GM19043 (cell line): ENCODE results near the gene HCRTR1.
"Not testable (repeated sequence)": the region's sequence is repeated elsewhere in the genome, so short reads cannot be mapped to it uniquely, and the experiment has no call there.

Experiments
- ATAC-seq: cut with Tn5 transposase; IDR thresholded peaks from one replicate; pipeline ENCODE4 v1.9.1; 2021; ENCODE audit warnings: low read depth; ENCODE audit not compliant: unreplicated experiment

HCRTR1 gene

GRCh38 chr1:31580891-31581603, 36.4 kb upstream of the HCRTR1 start:
- no peak for ATAC-seq

- ATAC-seq = no peak
Measured at GRCh38 chr1:31581821-31582810, 35.4 kb upstream of the HCRTR1 start.

DNA sequence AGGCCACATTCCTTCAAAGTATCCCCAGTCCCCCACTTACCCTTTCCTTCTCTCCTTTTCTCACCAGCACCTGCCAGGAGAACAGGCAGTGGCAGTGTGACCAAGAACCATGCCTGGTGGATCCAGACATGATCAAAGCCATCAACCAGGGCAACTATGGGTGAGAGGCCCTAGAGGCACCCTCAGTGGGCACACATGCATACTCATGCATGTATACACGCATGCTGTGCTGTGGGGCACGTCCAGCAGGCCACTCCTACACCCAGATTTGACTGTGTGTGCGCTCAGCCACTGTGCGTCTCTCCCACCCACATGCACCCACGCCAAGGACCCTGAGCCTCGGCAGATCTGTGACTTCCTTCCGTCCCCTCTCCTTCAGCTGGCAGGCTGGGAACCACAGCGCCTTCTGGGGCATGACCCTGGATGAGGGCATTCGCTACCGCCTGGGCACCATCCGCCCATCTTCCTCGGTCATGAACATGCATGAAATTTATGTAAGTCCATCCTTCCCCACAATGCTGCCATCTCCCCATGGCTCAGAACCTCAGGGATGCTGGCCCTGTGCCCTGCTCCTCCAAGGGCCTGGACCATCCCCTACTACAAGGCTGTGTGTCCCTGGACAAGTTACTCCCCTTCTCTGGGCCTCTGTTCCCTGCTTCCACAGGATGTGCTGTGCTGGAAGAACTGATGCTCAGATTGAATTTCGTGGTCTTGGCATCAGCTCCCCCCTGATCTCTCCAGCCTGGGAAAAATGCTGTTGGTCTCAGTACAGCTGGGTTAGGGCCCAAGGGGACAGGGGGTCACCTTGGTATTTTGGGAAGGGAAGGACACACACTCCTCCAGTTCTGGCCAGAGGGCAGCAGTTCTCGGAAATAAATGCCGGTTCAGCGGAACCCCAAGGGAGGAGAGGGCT, 34.2 kb upstream of the HCRTR1 start:
- ATAC-seq = no peak

DNA sequence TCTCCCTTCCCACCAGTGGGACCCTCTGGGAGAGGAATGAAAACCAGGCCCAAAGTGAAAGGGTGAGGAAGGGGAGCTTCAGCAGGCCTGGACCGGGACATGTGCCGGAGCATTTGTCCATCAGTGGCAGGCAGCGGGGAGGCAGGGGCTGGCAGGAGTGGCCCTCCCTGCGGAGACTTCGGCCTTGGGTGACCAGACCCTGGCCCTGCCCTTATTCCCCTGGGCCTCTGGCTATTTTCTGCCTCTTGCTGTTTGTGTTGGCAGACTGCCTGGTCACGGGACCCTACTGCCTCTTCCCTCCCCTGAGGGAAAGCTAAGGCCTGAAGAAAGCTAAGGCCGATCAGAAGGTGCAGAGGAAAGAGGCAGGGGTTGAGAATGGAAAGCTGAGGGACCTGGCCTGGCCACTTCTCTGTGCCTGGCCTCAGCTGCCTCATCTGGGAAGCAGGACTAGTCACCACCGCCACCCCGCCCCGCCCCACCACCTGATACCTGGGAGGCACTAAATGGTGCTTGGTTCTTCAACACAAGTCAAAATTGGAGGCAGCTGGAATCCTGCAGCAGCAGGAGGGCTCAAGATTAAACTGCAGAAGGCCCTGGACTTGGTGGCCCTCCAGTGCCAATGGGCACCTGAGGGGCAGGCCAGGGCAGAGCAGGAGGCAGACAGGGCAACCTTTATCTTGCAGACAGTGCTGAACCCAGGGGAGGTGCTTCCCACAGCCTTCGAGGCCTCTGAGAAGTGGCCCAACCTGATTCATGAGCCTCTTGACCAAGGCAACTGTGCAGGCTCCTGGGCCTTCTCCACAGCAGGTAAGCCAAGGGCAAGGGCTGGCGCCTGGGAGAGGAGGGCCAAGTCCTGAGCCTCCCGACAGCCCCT, 33.3 kb upstream of the HCRTR1 start:
- no peak for ATAC-seq

GRCh38 chr1:31584869-31585735, 32.4 kb upstream of the HCRTR1 start:
- ATAC-seq = no peak

DNA sequence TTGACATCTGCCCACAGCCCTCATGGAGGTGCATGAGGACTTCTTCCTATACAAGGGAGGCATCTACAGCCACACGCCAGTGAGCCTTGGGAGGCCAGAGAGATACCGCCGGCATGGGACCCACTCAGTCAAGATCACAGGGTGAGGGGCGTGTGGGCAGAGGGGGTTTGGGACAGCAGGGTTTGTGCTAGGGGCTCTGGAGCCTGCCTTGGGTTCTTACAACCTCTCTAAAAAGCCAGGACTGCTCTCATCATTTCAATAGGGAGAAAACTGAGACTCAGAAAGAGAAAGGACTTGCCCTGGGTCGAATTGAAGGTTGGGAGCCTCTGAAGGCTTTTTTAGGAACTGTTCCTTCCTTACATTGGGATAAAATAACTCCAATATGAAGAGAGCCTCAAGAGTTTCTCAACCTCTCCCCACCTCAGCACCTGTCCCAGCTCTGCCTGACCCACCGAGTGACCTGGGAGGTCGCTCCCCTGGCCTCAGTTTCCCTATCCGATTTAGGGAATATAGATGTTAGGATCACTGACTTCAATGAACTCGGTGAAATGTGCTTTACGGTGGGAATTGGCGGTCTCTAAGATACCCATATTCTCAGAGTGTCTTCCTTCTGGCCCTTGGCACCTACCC, 31.6 kb upstream of the HCRTR1 start:
- ATAC-seq = no peak

GRCh38 chr1:31586376-31587327, 30.8 kb upstream of the HCRTR1 start:
- ATAC-seq = no peak

GRCh38 chr1:31587328-31587699, 30.2 kb upstream of the HCRTR1 start:
- ATAC-seq = not testable (repeated sequence)

DNA sequence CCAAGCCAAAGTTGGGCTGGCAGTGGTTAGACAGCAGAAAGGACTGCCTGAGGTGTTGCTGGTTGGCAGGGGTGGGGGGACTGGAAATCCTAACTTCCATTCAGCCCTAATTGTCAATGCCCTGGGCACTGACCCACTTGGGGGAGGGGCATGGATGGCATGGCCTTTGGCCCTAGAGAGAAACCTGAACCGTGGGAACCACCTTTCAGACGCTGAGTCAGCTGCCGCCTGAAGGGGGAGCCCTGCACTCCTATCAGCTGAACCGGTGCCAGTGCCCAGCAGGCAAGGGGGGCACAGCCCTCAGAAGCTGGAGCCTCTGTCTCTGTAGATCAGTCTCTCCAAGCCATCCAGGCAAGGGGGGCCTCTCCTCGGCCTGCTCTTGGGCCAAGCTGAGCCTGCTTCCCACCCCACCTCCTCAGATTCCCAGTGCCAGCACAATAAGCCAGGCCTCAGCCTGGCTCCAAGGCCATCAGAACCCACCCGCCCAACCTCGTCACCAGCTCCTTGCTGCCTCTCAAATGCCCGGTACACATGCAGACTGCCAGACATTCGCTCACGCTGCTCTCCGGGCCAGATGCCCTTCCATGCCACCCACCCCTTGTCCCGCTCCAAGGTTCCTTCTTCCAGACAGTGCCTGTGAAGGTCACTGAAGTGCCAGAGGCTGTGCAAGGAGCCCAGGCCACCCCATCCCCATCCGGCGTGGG, 29.6 kb upstream of the HCRTR1 start:
- no peak for ATAC-seq

- ATAC-seq = no peak
Measured at GRCh38 chr1:31588751-31589515, 28.6 kb upstream of the HCRTR1 start.

DNA sequence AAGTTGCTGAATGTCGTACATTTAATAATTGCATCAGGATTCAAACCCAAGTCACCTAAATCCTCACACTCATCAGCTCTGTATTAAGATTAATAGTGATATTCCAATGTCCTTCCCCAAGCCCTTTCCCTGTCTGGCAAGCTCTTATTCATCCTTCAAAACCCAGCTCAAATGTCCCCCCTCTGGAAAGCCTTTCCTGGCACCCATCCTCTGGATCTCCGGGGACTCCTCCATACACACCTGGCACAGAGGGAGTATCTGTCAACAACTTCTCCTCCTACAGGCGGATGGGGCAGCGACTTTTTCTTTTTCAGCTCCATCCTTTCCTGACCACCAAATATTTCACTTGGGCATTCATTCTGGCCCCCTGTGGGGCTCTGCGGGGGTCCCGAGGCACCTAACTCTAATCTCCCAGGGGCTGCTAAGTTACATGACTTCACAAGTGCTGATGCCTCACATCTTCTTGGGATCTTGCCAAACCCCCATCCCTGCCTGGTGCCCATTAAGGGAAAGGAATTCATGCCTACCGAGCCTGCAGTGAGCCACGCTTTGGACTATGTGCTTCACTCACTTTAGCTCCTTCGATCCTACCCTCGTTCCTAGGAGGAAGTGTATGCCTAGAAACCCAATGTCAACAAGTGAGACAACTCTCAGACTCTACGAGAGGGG, 25.9 kb upstream of the HCRTR1 start:
- ATAC-seq = no peak

DNA sequence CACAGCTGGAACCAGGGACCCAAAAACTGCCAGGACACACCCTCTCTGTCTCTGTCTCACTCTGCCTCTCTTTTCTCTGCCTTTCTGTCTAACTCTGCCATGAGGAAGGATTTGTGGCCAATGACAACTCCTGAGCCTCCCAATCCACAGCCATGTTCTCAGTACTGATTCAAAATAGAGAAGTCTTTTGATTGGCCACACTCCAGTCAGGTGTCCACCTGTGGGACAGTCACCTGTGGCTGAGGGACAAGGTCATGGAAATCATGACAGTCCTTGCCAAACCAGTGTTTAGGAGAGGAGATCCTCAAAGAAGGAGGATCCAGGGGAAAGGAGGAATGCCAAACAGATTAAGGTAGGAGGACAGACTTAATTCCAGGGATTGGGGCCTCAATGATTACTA, 25.4 kb upstream of the HCRTR1 start:
- no peak for ATAC-seq

- ATAC-seq = no peak
Measured at GRCh38 chr1:31593136-31593665, 24.3 kb upstream of the HCRTR1 start.

- ATAC-seq = peak; percentile 53
Measured at GRCh38 chr1:31593770-31594632, 23.5 kb upstream of the HCRTR1 start.
